HAP-1 (cell line): ENCODE data around the gene TACR1.
"Not testable (repeated sequence)": the region's sequence is repeated elsewhere in the genome, so short reads cannot be mapped to it uniquely, and the experiment has no call there.

Experiments used
- DNase-seq, 2 experiments: peaks; one replicate each; pipeline ENCODE4 v3.0.0-alpha.2; 2016 to 2020; ENCODE audit warnings: low spot score in 2 of 2
- H3K27me3 ChIP-seq: fragments of 250-450 bp; sonication (Bioruptor Pico); 2 replicates; pipeline ENCODE4 v1.5.1; 2020; ENCODE audit warnings: low read depth, mild to moderate bottlenecking, moderate library complexity
- H3K36me3 ChIP-seq: fragments of 250-450 bp; sonication (Bioruptor Pico); replicated peaks from 2 replicates; pipeline ENCODE4 v1.5.1; 2020; ENCODE audit warnings: mild to moderate bottlenecking
- H3K4me1 ChIP-seq: fragments of 250-450 bp; sonication (Bioruptor Pico); 2 replicates; pipeline ENCODE4 v1.5.1; 2020; ENCODE audit warnings: mild to moderate bottlenecking
- H3K4me3 ChIP-seq: fragments of 250-450 bp; sonication (Bioruptor Pico); 2 replicates; pipeline ENCODE4 v1.5.1; 2020; ENCODE audit warnings: mild to moderate bottlenecking, moderate library complexity
- H3K9me3 ChIP-seq: fragments of 250-450 bp; sonication (Bioruptor Pico); 2 replicates; pipeline ENCODE4 v1.5.1; 2020; ENCODE audit warnings: mild to moderate bottlenecking, moderate library complexity
- in situ Hi-C: fragments of 300-500 bp; cut with MboI; formaldehyde crosslinking; loops from 3 replicates; pipeline ENCODE4 v1.14.3; 2020; ENCODE audit warnings: low sequenced_read_pairs, inconsistent platforms, mixed read lengths

The TACR1 gene

GRCh38 chr2:75152243-75152642, 47.1 kb downstream of the TACR1 start:
- H3K9me3 ChIP-seq, in situ Hi-C loops, DNase-seq, H3K27me3 ChIP-seq, H3K4me1 ChIP-seq, H3K36me3 ChIP-seq, H3K4me3 ChIP-seq: not testable (repeated sequence)

GRCh38 chr2:75147884-75148283, 51.4 kb downstream of the TACR1 start:
- DNase-seq, in situ Hi-C loops: not testable (repeated sequence)

GRCh38 chr2:75146606-75147332, 52.6 kb downstream of the TACR1 start:
- in situ Hi-C loops: no loop called here
- no peak for DNase-seq
- no peak overlapping the region for H3K4me3 ChIP-seq
- H3K36me3 ChIP-seq: no peaks in the 10 kb centered on the region
- no peaks in the 10 kb centered on the region; the same call in 1 of the 2 replicates for H3K4me1 ChIP-seq
- no peaks in the 10 kb centered on the region for H3K9me3 ChIP-seq
- no peaks in the 10 kb centered on the region for H3K27me3 ChIP-seq

More at GRCh38 chr2:75147884-75148283, 51.4 kb downstream of the TACR1 start:
- not testable (repeated sequence) for H3K9me3 ChIP-seq, H3K36me3 ChIP-seq, H3K4me1 ChIP-seq, H3K27me3 ChIP-seq, H3K4me3 ChIP-seq

- H3K4me3 ChIP-seq, H3K4me1 ChIP-seq, DNase-seq, H3K27me3 ChIP-seq, H3K9me3 ChIP-seq, H3K36me3 ChIP-seq, in situ Hi-C loops: not testable (repeated sequence)
Measured at GRCh38 chr2:75146221-75146605, 53.1 kb downstream of the TACR1 start.

- in situ Hi-C loops: no loop called here
- no peaks in the 10 kb centered on the region for H3K27me3 ChIP-seq
- H3K9me3 ChIP-seq: no peaks in the 10 kb centered on the region
- no peaks in the 10 kb centered on the region; the same call in 1 of the 2 replicates for H3K4me1 ChIP-seq
- no peak for DNase-seq
- no peaks in the 10 kb centered on the region for H3K36me3 ChIP-seq
- H3K4me3 ChIP-seq: no peak overlapping the region
Measured at GRCh38 chr2:75142081-75142480, 57.2 kb downstream of the TACR1 start.

- no peaks in the 10 kb centered on the region for H3K27me3 ChIP-seq
- no peak for DNase-seq
- no peak overlapping the region for H3K4me3 ChIP-seq
- no peaks in the 10 kb centered on the region for H3K36me3 ChIP-seq
- no peaks in the 10 kb centered on the region for H3K4me1 ChIP-seq
- in situ Hi-C loops: no loop called here
- H3K9me3 ChIP-seq: no peaks in the 10 kb centered on the region
Measured at GRCh38 chr2:75140288-75140687, 59.0 kb downstream of the TACR1 start.

- Histone ChIP-seq H3K4me3 (no peak overlapping the region), H3K4me1 (no peaks in the 10 kb centered on the region), H3K9me3 (no peaks in the 10 kb centered on the region), H3K36me3 (no peaks in the 10 kb centered on the region), H3K27me3 (no peaks in the 10 kb centered on the region)
- no peak for DNase-seq
- in situ Hi-C loops: no loop called here
Measured at GRCh38 chr2:75139171-75139570, 60.1 kb downstream of the TACR1 start.

- Histone ChIP-seq H3K4me3 (no peak overlapping the region), H3K27me3 (no peaks in the 10 kb centered on the region), H3K9me3 (no peaks in the 10 kb centered on the region), H3K4me1 (no peaks in the 10 kb centered on the region), H3K36me3 (no peaks in the 10 kb centered on the region)
- in situ Hi-C loops: no loop called here
- no peak for DNase-seq
Measured at GRCh38 chr2:75138528-75138927, 60.8 kb downstream of the TACR1 start.

GRCh38 chr2:75135776-75136400, 63.4 kb downstream of the TACR1 start:
- Histone ChIP-seq H3K9me3 (no peaks in the 10 kb centered on the region), H3K36me3 (no peaks in the 10 kb centered on the region), H3K4me3 (no peak overlapping the region), H3K4me1 (no peaks in the 10 kb centered on the region), H3K27me3 (no peaks in the 10 kb centered on the region)
- no peak for DNase-seq
- in situ Hi-C loops: no loop called here

GRCh38 chr2:75134860-75135259, 64.5 kb downstream of the TACR1 start:
- DNase-seq: no peak
- Histone ChIP-seq H3K36me3 (no peaks in the 10 kb centered on the region), H3K9me3 (no peaks in the 10 kb centered on the region), H3K4me1 (no peaks in the 10 kb centered on the region), H3K27me3 (no peaks in the 10 kb centered on the region), H3K4me3 (no peak overlapping the region)
- in situ Hi-C loops: no loop called here

- Histone ChIP-seq H3K4me3 (no peak overlapping the region), H3K4me1 (no peaks in the 10 kb centered on the region), H3K36me3 (no peaks in the 10 kb centered on the region), H3K9me3 (no peaks in the 10 kb centered on the region), H3K27me3 (no peaks in the 10 kb centered on the region)
- no peak for DNase-seq
- in situ Hi-C loops: no loop called here
Measured at GRCh38 chr2:75133621-75134570, 65.4 kb downstream of the TACR1 start.

GRCh38 chr2:75130171-75130570, 69.1 kb downstream of the TACR1 start:
- no peak for DNase-seq
- Histone ChIP-seq H3K36me3 (no peaks in the 10 kb centered on the region), H3K4me3 (no peak overlapping the region), H3K9me3 (no peaks in the 10 kb centered on the region), H3K4me1 (no peaks in the 10 kb centered on the region), H3K27me3 (no peaks in the 10 kb centered on the region)
- in situ Hi-C loops: no loop called here

- no peaks in the 10 kb centered on the region for H3K9me3 ChIP-seq
- DNase-seq: no peak
- in situ Hi-C loops: no loop called here
- H3K36me3 ChIP-seq: no peaks in the 10 kb centered on the region
- H3K27me3 ChIP-seq: no peaks in the 10 kb centered on the region
- H3K4me1 ChIP-seq: no peaks in the 10 kb centered on the region
- H3K4me3 ChIP-seq: no peak overlapping the region
Measured at GRCh38 chr2:75123876-75124275, 75.4 kb downstream of the TACR1 start.
